ENCODE measurements around the gene SGPP2. TPM values are rescaled to one million over a fixed set of nuclear protein-coding genes. Genes with fewer than 3 reads are reported as not detected.

Gene SGPP2
- total and polyA plus RNA-seq, 2 of the 4 experiments (the other 2 are of a cell fraction) = not detected

GRCh38 chr2:222470802-222471468, 46.6 kb downstream of the SGPP2 start:
- Histone ChIP-seq H4K8ac (ENCODE audit: low read depth in 2 of 2, low read length in 2 of 2) (no peak overlapping the region), H2AK9ac (replicated peaks; ENCODE audit: low read depth, low read length, poor library complexity) (no peak overlapping the region), H3K79me1 (ENCODE audit: low read depth in 1 of 2, low read length in 2 of 2) (no peaks in the 10 kb centered on the region), H3K4me3 (ENCODE audit: insufficient read depth, low read depth, low read length) (no peak overlapping the region), H4K20me1 (ENCODE audit: insufficient read depth, low read length) (no peaks in the 10 kb centered on the region), H4K5ac (ENCODE audit: low read depth, low read length) (no peak overlapping the region), H3K14ac (replicated peaks; ENCODE audit: low read depth, low read length) (no peak overlapping the region), H3K4me1 (ENCODE audit: control insufficient read depth, insufficient read depth, low read length) (no peaks in the 10 kb centered on the region), H3K36me3 (ENCODE audit: control insufficient read depth, insufficient read depth, low read length) (no peaks in the 10 kb centered on the region), H3K4ac (ENCODE audit: low read depth, low read length) (no peak overlapping the region), H3K4me2 (ENCODE audit: low read depth, low read length) (no peak overlapping the region), H3K9me3 (ENCODE audit: control insufficient read depth, insufficient read depth, low read length) (no peaks in the 10 kb centered on the region), H2AK5ac (ENCODE audit: low read depth, low read length) (no peak overlapping the region), H2BK15ac (ENCODE audit: low read depth, low read length) (no peak overlapping the region), H3K9ac (ENCODE audit: low read depth, low read length) (no peak overlapping the region), H3K27me3 (ENCODE audit: control insufficient read depth, insufficient read depth, low read length) (no peaks in the 10 kb centered on the region), H3K27ac (ENCODE audit: insufficient read depth, low read length) (no peak overlapping the region), H2BK120ac (ENCODE audit: low read depth, low read length) (no peak overlapping the region), H2AFZ (replicated peaks; ENCODE audit: low read length, poor library complexity) (no peak overlapping the region), H2BK5ac (ENCODE audit: low read depth, low read length, poor library complexity, severe bottlenecking) (no peak overlapping the region), H3K9me1 (ENCODE audit: insufficient read depth, low read length) (no peaks in the 10 kb centered on the region), H3K56ac (ENCODE audit: extremely low read depth, insufficient read depth, low read length) (no peak overlapping the region), H3K18ac (ENCODE audit: low read depth, low read length) (no peak overlapping the region), H2BK20ac (ENCODE audit: low read depth, low read length) (no peak overlapping the region), H3K23ac (ENCODE audit: low read depth, low read length) (no peak overlapping the region), H4K91ac (ENCODE audit: insufficient read depth, low read depth, low read length) (no peak overlapping the region)
- TF ChIP-seq RFX5 (IDR thresholded peaks at IDR 0.05; ENCODE audit: low read depth, low read length) (no peak), FOS (IDR thresholded peaks at IDR 0.05; ENCODE audit: low read depth, low read length) (no peak), MAFK (IDR thresholded peaks at IDR 0.05; ENCODE audit: low read depth, low read length) (no peak), BHLHE40 (IDR thresholded peaks at IDR 0.05; ENCODE audit: low read depth, low read length) (no peak), NFE2L2 (IDR thresholded peaks at IDR 0.05; ENCODE audit: low read depth, low read length) (no peak), CEBPB (IDR thresholded peaks at IDR 0.05; ENCODE audit: low read depth, low read length) (no peak), POLR2A (IDR thresholded peaks at IDR 0.05; ENCODE audit: low read depth, low read length) (no peak), CTCF (conservative IDR thresholded peaks at IDR 0.05; ENCODE audit: low read depth, low read length) (no peak), SMC3 (IDR thresholded peaks at IDR 0.05; ENCODE audit: low read depth, low read length) (no peak), MXI1 (IDR thresholded peaks at IDR 0.05; ENCODE audit: borderline replicate concordance, low read depth, low read length) (no peak), ELK1 (IDR thresholded peaks at IDR 0.05; ENCODE audit: borderline replicate concordance, low read depth, low read length) (no peak), RAD21 (IDR thresholded peaks at IDR 0.05; ENCODE audit: low read length) (no peak), CHD1 (IDR thresholded peaks at IDR 0.05; ENCODE audit: low read depth, low read length) (no peak), RCOR1 (IDR thresholded peaks at IDR 0.05; ENCODE audit: insufficient replicate concordance, low read length) (no peak), MAZ (IDR thresholded peaks at IDR 0.05; ENCODE audit: borderline replicate concordance, low read depth, low read length) (no peak)
- TF ChIP-seq, protein P1, sequence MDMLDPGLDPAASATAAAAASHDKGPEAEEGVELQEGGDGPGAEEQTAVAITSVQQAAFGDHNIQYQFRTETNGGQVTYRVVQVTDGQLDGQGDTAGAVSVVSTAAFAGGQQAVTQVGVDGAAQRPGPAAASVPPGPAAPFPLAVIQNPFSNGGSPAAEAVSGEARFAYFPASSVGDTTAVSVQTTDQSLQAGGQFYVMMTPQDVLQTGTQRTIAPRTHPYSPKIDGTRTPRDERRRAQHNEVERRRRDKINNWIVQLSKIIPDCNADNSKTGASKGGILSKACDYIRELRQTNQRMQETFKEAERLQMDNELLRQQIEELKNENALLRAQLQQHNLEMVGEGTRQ (IDR thresholded peaks at IDR 0.05; ENCODE audit: low read depth, low read length) = no peak
- ATAC-seq (ENCODE audit: low read depth) = no peak
- dilution Hi-C loops (cut with HindIII; ENCODE audit: low sequenced_read_pairs, unreplicated experiment) (no loop called here), in situ Hi-C loops (cut with MboI; ENCODE audit: low sequenced_read_pairs) (no loop called here), intact Hi-C loops (cut with micrococcal nuclease) (no loop called here)
- no TSS peak for BruUV-seq (replicated peaks)
- WGBS, 2 experiments (ENCODE audit: extremely low coverage in 2 of 2, insufficient read length in 1 of 2) = no CpG with 5 or more reads among the region's 5 CpGs
- POLR2A ChIA-PET (ENCODE audit: unreplicated experiment) = no interaction called here
- DNase-seq = no peak
- CTCF ChIA-PET = no interaction called here

All from IMR-90 (cell line).